ENCODE data around the gene PYGL. TPM values are rescaled to one million over a fixed set of nuclear protein-coding genes. Genes with fewer than 3 reads are reported as not detected.

The PYGL gene
- total and polyA plus RNA-seq, 10 of the 15 experiments (the other 5 are each of a cell fraction or from before 2014, with no cell fraction given): 0.05 to 1.4 (median 0.79) TPM

GRCh38 chr14:50953502-50953901 lies 9.2 kb upstream of the PYGL start:
- ChIA-PET RAD21 (ENCODE audit: unreplicated experiment) (no interaction called here), CTCF (interaction anchor here (0.8 to 1.1 kb wide), 2 partner anchors 37 to 266 kb away, joined by 3 to 4 read pairs; no protein-coding TSS in a partner anchor)
- H3K4me2 ChIP-seq (ENCODE audit: control insufficient read depth, insufficient read depth): no peak overlapping the region

More at GRCh38 chr14:50953502-50953901, 9.2 kb upstream of the PYGL start:
- intact Hi-C loops (cut with micrococcal nuclease; ENCODE audit: unreplicated experiment): loop anchor here (5.0 kb wide), 1 partner anchor 269 kb away; no protein-coding TSS in a partner anchor
- FAIRE-seq (no peak), ATAC-seq (no peak), DNase-seq (ENCODE audit: low read depth, low spot score) (no peak)
- Histone ChIP-seq H2AFZ (ENCODE audit: control insufficient read depth, low read depth, low read length) (no peak overlapping the region), H3K9me3 (replicated peaks; ENCODE audit: control insufficient read depth, insufficient read depth, low read length) (no peaks in the 10 kb centered on the region; the same call in 2 of the 3 replicates), H3K36me3 (ENCODE audit: control insufficient read depth in 2 of 2, insufficient read depth in 2 of 2, low read length in 1 of 2) (no peaks in the 10 kb centered on the region), H3K4me1 (ENCODE audit: control insufficient read depth, insufficient read depth, low read length) (no peaks in the 10 kb centered on the region), H4K20me1 (ENCODE audit: control insufficient read depth, insufficient read depth) (no peaks in the 10 kb centered on the region), H3K27ac (ENCODE audit: control insufficient read depth, insufficient read depth) (no peak overlapping the region), H3K79me2 (ENCODE audit: control insufficient read depth, insufficient read depth, low read length) (no peaks in the 10 kb centered on the region), H3K9ac (ENCODE audit: control insufficient read depth, insufficient read depth, low read length) (no peak overlapping the region), H3K27me3 (replicated peaks in 1 of 2; ENCODE audit: control insufficient read depth in 2 of 2, insufficient read depth in 2 of 2, low read length in 1 of 2) (no peaks in the 10 kb centered on the region), H3K4me3 (no peak overlapping the region)
- no TSS peak for BruUV-seq (replicated peaks)
- TF ChIP-seq YY1 (IDR thresholded peaks at IDR 0.05; ENCODE audit: low read depth, low read length) (no peak), E2F4 (IDR thresholded peaks at IDR 0.05; ENCODE audit: low read depth, low read length) (no peak), RBBP5 (conservative IDR thresholded peaks at IDR 0.05) (no peak), E2F8 (IDR thresholded peaks at IDR 0.05; ENCODE audit: low read depth, partially characterized antibody) (no peak), FOS (IDR thresholded peaks at IDR 0.05; ENCODE audit: borderline replicate concordance, extremely low read depth, insufficient read length) (no peak), ZNF622 (IDR thresholded peaks at IDR 0.05) (no peak), POLR2AphosphoS5 (IDR thresholded peaks at IDR 0.05; ENCODE audit: low read length) (no peak), CHD1 (IDR thresholded peaks at IDR 0.05; ENCODE audit: low read depth, low read length) (no peak), NFIC (IDR thresholded peaks at IDR 0.05; ENCODE audit: low read depth, low read length) (no peak), NR2F1 (conservative IDR thresholded peaks at IDR 0.05) (no peak)
- in situ Hi-C loops (cut with MboI): no loop called here
- 0% methylated on average over 1 of the region's 1 CpG for WGBS (ENCODE audit: insufficient coverage, insufficient replicate concordance, low lambda C conversion rate, missing lambda C conversion rate)
- SMC1A ChIA-PET (ENCODE audit: uncharacterized antibody, unreplicated experiment): interaction anchor here (2.6 kb wide), 1 partner anchor 265 kb away, joined by 9 read pairs; no protein-coding TSS in a partner anchor
- POLR2A ChIA-PET: no interaction called here
